HUES48 (cell line): ENCODE data around the gene PLCB2.

ENCODE experiments used
- H3K27ac ChIP-seq: one replicate; pipeline ENCODE4 v1.7.0; 2013; ENCODE audit warnings: low read depth, low read length, inconsistent platforms
- H3K27me3 ChIP-seq: 2 replicates; pipeline ENCODE4 v1.6.1; 2013; ENCODE audit warnings: mild to moderate bottlenecking, low read length; ENCODE audit not compliant: control insufficient read depth, insufficient read depth
- H3K36me3 ChIP-seq: 2 replicates; pipeline ENCODE4 v1.6.1; 2013; ENCODE audit warnings: low read length; ENCODE audit not compliant: control insufficient read depth, insufficient read depth
- H3K4me1 ChIP-seq: 2 replicates; pipeline ENCODE4 v1.6.1; 2013; ENCODE audit warnings: mild to moderate bottlenecking, low read length; ENCODE audit not compliant: control insufficient read depth, insufficient read depth
- H3K4me3 ChIP-seq: 2 replicates; pipeline ENCODE4 v1.5.1; 2013; ENCODE audit warnings: mild to moderate bottlenecking, low read depth, low read length
- H3K9ac ChIP-seq: 2 replicates; pipeline ENCODE4 v1.6.1; 2013; ENCODE audit warnings: mild to moderate bottlenecking, low read depth, low read length, moderate library complexity
- H3K9me3 ChIP-seq: 2 replicates; pipeline ENCODE4 v1.6.1; 2013; ENCODE audit warnings: low read length; ENCODE audit not compliant: control insufficient read depth, insufficient read depth

PLCB2 gene

GRCh38 chr15:40290545-40290917 is 17.2 kb downstream of the PLCB2 start:
- Histone ChIP-seq H3K36me3 (no peaks in the 10 kb centered on the region), H3K4me1 (peaks cover 19% of the 10 kb centered on the region), H3K4me3 (no peak overlapping the region; the same call in 1 of the 2 replicates), H3K27ac (no peak overlapping the region), H3K9me3 (no peaks in the 10 kb centered on the region), H3K9ac (no peak overlapping the region), H3K27me3 (peaks cover 66% of the 10 kb centered on the region)

- H3K36me3 ChIP-seq: no peaks in the 10 kb centered on the region
- peaks cover 77% of the 10 kb centered on the region for H3K27me3 ChIP-seq
- no peaks in the 10 kb centered on the region for H3K9me3 ChIP-seq
- peaks cover 27% of the 10 kb centered on the region for H3K4me1 ChIP-seq
- no peak overlapping the region for H3K4me3 ChIP-seq
- no peak overlapping the region for H3K27ac ChIP-seq
- H3K9ac ChIP-seq: no peak overlapping the region
These were observed 18.5 kb downstream of the PLCB2 start for GRCh38 chr15:40289140-40289775.

- H3K4me3 ChIP-seq: no peak overlapping the region
- no peaks in the 10 kb centered on the region for H3K9me3 ChIP-seq
- H3K4me1 ChIP-seq: peaks cover 35% of the 10 kb centered on the region
- peaks cover 77% of the 10 kb centered on the region for H3K27me3 ChIP-seq
- no peak overlapping the region for H3K9ac ChIP-seq
- H3K27ac ChIP-seq: no peak overlapping the region
- H3K36me3 ChIP-seq: no peaks in the 10 kb centered on the region
These were observed 19.8 kb downstream of the PLCB2 start for GRCh38 chr15:40287968-40288367.

DNA sequence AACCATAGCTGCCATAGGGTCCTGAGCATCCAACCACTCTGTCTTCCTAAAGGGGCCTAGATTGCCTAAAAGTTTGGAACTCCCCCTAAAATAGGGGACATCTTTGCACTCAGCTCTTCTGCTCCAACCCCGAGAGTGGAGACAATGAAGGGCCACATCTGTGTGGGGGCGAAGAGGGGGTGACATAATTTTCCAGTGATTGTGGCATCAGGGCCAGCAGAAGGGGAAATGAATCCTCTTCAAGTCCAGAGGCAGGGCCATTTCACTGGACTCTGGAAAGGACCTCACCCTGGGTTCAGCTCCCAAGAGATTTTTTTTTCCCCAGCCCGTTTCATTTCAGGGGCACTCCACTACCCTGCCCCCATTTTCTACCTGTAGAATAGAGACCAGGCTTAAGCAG is 20.2 kb downstream of the PLCB2 start:
- Histone ChIP-seq H3K4me1 (peaks cover 35% of the 10 kb centered on the region), H3K27me3 (peaks cover 77% of the 10 kb centered on the region), H3K4me3 (no peak overlapping the region)

GRCh38 chr15:40286794-40287193 is 20.9 kb downstream of the PLCB2 start:
- Histone ChIP-seq H3K4me3 (no peak overlapping the region), H3K27me3 (peaks cover 77% of the 10 kb centered on the region), H3K4me1 (peaks cover 33% of the 10 kb centered on the region), H3K27ac (no peak overlapping the region), H3K9me3 (no peaks in the 10 kb centered on the region), H3K9ac (no peak overlapping the region), H3K36me3 (no peaks in the 10 kb centered on the region)

More for the DNA sequence above, 20.2 kb downstream of the PLCB2 start:
- Histone ChIP-seq H3K36me3 (no peaks in the 10 kb centered on the region), H3K27ac (no peak overlapping the region), H3K9me3 (no peaks in the 10 kb centered on the region), H3K9ac (no peak overlapping the region)

GRCh38 chr15:40286061-40286532 is 21.6 kb downstream of the PLCB2 start:
- no peak overlapping the region for H3K4me3 ChIP-seq
- peaks cover 34% of the 10 kb centered on the region for H3K4me1 ChIP-seq
- peaks cover 77% of the 10 kb centered on the region for H3K27me3 ChIP-seq
- peak overlapping the region; percentile 80 for H3K27ac ChIP-seq
- H3K36me3 ChIP-seq: no peaks in the 10 kb centered on the region
- H3K9ac ChIP-seq: no peak overlapping the region
- no peaks in the 10 kb centered on the region for H3K9me3 ChIP-seq

DNA sequence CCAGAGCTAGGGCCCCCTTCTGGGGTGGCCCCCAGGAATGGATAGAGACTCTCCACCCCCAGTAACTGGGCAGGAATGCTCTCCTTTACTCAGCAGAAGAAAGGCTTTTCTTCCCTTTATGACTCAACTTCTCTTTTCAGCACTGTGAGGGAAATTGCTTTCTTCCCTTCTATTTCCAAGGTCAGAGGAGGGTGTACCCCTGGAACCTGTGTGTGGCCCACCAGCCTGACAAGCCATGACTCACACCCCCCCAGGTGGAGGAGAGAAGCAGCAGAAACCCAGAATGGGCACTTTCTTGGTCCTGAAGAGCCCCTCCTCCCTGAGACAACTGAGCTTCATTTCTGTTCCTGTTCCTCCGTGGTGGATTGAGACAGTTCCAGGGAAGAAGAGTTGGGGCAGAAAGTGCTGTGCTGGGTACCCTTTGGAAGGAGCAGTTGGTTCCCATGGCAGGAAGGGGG is 22.2 kb downstream of the PLCB2 start:
- H3K4me1 ChIP-seq: peaks cover 39% of the 10 kb centered on the region
- H3K9ac ChIP-seq: no peak overlapping the region
- no peaks in the 10 kb centered on the region for H3K36me3 ChIP-seq
- no peaks in the 10 kb centered on the region for H3K9me3 ChIP-seq
- no peak overlapping the region for H3K4me3 ChIP-seq
- H3K27ac ChIP-seq: peak overlapping the region; percentile 80
- H3K27me3 ChIP-seq: peaks cover 78% of the 10 kb centered on the region

GRCh38 chr15:40285151-40285550 is 22.6 kb downstream of the PLCB2 start:
- H3K27me3 ChIP-seq: peaks cover 78% of the 10 kb centered on the region
- H3K27ac ChIP-seq: peak overlapping the region; percentile 80
- H3K9me3 ChIP-seq: no peaks in the 10 kb centered on the region
- H3K4me1 ChIP-seq: peaks cover 40% of the 10 kb centered on the region
- no peak overlapping the region for H3K9ac ChIP-seq
- no peak overlapping the region for H3K4me3 ChIP-seq
- H3K36me3 ChIP-seq: no peaks in the 10 kb centered on the region

DNA sequence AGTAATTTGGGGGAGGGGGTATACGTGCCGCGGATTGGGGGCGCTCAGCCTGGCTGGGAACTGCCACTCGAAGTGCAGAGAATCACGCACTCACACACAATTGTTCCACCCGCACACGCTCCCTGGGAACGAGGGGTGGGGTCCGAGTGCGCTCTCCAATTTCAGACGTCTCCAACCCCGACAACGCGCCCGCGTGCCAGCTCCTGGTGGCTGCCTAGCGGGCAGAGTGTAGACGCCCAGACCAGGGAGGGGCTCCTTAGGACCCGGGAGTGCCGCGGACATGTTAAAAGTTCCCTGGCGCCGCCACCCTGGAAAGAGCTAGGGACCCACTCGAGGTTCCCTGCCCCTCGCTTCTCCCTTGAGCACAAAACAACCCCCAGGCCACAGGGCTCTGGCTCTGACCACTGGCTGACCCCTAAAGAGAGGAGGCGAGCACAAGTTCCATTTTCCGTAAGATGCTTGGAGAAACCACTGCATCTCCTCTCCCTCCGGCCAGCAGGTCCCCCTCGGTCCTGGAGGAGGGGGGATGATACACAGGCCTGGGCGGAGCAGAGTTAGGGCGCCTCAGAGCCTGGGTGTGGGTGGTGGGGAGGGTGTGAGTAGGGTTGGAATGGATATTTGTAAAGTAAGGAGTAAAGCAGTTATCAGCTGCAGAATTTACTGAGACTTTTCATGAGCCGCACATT is 24.0 kb downstream of the PLCB2 start:
- H3K27ac ChIP-seq: no peak overlapping the region
- peak overlapping the region; percentile 56 for H3K4me3 ChIP-seq
- peaks cover 48% of the 10 kb centered on the region for H3K4me1 ChIP-seq
- H3K27me3 ChIP-seq: peaks cover 80% of the 10 kb centered on the region
- H3K9ac ChIP-seq: no peak overlapping the region
- H3K36me3 ChIP-seq: no peaks in the 10 kb centered on the region
- no peaks in the 10 kb centered on the region for H3K9me3 ChIP-seq

DNA sequence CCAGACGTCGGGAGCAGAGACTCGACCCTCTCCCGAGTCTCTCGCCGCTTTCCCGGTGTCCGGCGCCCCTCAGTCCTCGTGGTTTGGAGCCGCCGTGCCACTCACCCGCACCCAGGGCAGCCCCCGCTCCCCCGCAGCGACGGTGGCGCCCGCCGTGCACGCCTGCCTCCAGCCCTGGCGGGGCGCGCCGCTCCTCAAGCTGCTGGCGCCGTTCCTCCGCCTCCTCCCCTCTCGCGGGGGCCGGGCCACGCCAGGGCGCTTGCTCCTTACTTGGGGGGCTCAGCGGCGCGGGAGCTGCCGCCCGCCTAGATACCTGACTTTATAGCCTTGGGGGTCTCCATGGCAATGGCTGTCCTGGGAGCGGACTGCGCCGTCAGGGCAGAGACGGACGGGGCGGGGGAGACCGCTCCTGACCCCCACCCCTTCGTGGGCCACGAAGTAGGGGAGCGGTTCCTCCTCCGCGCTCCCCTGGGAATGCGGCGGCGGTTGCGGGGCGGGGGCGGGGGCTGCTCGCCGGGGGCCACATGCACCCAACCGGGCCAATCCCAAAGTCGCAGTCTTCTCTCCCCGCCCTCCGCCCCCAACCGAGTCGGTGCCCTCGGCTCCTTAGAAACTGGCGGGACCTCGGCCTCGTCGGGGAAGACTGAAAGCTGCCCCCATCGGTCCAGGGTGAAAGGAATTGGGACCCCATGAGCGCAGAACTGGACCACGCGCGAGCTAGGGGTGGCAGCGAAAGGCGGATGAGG is 24.7 kb downstream of the PLCB2 start, which contains the start of gene ANKRD63:
Gene ANKRD63 (minus strand): TSS at position 196 of the 746 bp plus-strand sequence. CDS start 478 bp downstream, outside the sequence.
- Histone ChIP-seq H3K9ac (no peak within 1 kb of the TSS), H3K9me3 (no peaks in the 10 kb centered on the region), H3K36me3 (no peaks in the 10 kb centered on the region), H3K4me1 (peaks cover 50% of the 10 kb centered on the region), H3K27me3 (peaks cover 85% of the 10 kb centered on the region), H3K4me3 (peak within 1 kb of the TSS; percentile 56), H3K27ac (no peak within 1 kb of the TSS)
